A673 (cell line): Measurements from ENCODE around the gene LCE7A.

Experiments used
- CTCF ChIP-seq: fragments of 300-800, 200-600 bp; sonication (generic); conservative IDR thresholded peaks from 2 replicates; pipeline ENCODE4 v1.5.1; 2017; ENCODE audit warnings: low read depth, mild to moderate bottlenecking, antibody characterized with exemption, low read length, moderate library complexity, mixed read lengths
- EZH2 ChIP-seq: fragments of 200-600 bp; sonication (generic); IDR thresholded peaks from 2 replicates; pipeline ENCODE4 v1.6.1; 2017; ENCODE audit warnings: borderline replicate concordance, low read depth, mild to moderate bottlenecking, mixed read lengths, antibody characterized with exemption, low read length; ENCODE audit not compliant: poor library complexity, severe bottlenecking

- TF ChIP-seq CTCF (no peak), EZH2 (no peak)
These were observed 1.7 kb upstream of the LCE7A start for GRCh38 chr1:152858062-152858461.
